Calu3 (cell line): ENCODE results near the gene CDC42BPB. TPM values are rescaled to one million over a fixed set of nuclear protein-coding genes. Genes with fewer than 3 reads are reported as not detected.
A peak's percentile ranks its signal among the peaks of the same experiment; 100 is the strongest.

Experiments
- BruUV-seq: library from RNA; stranded (reverse); fragments of 400-500 nt; replicated peaks from 2 replicates; lab custom pipeline; 2021; lab: Mats Ljungman, UMichigan
- CTCF ChIA-PET: fragments of 300-600 bp; sonication (Branson Sonifier 250); formaldehyde crosslinking; loops from one replicate; lab custom pipeline; 2022; ENCODE audit warnings: antibody characterized with exemption; lab: Charles Lee
- DNase-seq: peaks from one replicate; pipeline ENCODE4 v3.0.0; 2022
- H3K27ac Mint-ChIP-seq: one replicate; pipeline ENCODE4 v1.8.0; 2022; ENCODE audit warnings: mixed read lengths; ENCODE audit not compliant: unreplicated experiment
- H3K27me3 Mint-ChIP-seq: one replicate; pipeline ENCODE4 v1.8.0; 2022; ENCODE audit warnings: mixed read lengths; ENCODE audit not compliant: unreplicated experiment
- H3K36me3 Mint-ChIP-seq: one replicate; pipeline ENCODE4 v1.8.0; 2022; ENCODE audit warnings: mild to moderate bottlenecking, moderate library complexity, mixed read lengths; ENCODE audit not compliant: insufficient read depth, unreplicated experiment
- H3K4me1 Mint-ChIP-seq: one replicate; pipeline ENCODE4 v1.8.0; 2022; ENCODE audit warnings: mild to moderate bottlenecking, low read depth, mixed read lengths; ENCODE audit not compliant: unreplicated experiment
- H3K4me3 Mint-ChIP-seq: one replicate; pipeline ENCODE4 v1.8.0; 2022; ENCODE audit warnings: mild to moderate bottlenecking, low read depth, moderate library complexity, mixed read lengths; ENCODE audit not compliant: unreplicated experiment
- H3K9me3 Mint-ChIP-seq: one replicate; pipeline ENCODE4 v1.8.0; 2022; ENCODE audit warnings: low read depth, mixed read lengths; ENCODE audit not compliant: unreplicated experiment
- intact Hi-C: fragments of 100-400 bp; cut with micrococcal nuclease; formaldehyde crosslinking; loops from one replicate; pipeline ENCODE4 v1.10.0; 2022; ENCODE audit not compliant: unreplicated experiment
- total RNA-seq: library from RNA; stranded (reverse); gene quantifications from 2 replicates; pipeline ENCODE4 v1.2.3, GENCODE V29; 2022
- TF ChIP-seq, protein P1 (sequence below): fragments of 200-600 bp; IDR thresholded peaks from one replicate; pipeline ENCODE4 v1.8.0; 2022; ENCODE audit warnings: antibody characterized with exemption; ENCODE audit not compliant: unreplicated experiment

Gene CDC42BPB
- total RNA-seq, 1 experiment from 2014 or later = 98.7 TPM

GRCh38 chr14:103086771-103087342 lies 29.5 kb upstream of the CDC42BPB start:
- CTCF ChIA-PET = interaction anchor here (1.0 kb wide), 1 partner anchor 17 kb away, joined by 8 read pairs; no protein-coding TSS in a partner anchor
- H3K27me3 Mint-ChIP-seq = peaks cover 14% of the 10 kb centered on the region
- TF ChIP-seq, protein P1, sequence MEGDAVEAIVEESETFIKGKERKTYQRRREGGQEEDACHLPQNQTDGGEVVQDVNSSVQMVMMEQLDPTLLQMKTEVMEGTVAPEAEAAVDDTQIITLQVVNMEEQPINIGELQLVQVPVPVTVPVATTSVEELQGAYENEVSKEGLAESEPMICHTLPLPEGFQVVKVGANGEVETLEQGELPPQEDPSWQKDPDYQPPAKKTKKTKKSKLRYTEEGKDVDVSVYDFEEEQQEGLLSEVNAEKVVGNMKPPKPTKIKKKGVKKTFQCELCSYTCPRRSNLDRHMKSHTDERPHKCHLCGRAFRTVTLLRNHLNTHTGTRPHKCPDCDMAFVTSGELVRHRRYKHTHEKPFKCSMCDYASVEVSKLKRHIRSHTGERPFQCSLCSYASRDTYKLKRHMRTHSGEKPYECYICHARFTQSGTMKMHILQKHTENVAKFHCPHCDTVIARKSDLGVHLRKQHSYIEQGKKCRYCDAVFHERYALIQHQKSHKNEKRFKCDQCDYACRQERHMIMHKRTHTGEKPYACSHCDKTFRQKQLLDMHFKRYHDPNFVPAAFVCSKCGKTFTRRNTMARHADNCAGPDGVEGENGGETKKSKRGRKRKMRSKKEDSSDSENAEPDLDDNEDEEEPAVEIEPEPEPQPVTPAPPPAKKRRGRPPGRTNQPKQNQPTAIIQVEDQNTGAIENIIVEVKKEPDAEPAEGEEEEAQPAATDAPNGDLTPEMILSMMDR = no peak

DNA sequence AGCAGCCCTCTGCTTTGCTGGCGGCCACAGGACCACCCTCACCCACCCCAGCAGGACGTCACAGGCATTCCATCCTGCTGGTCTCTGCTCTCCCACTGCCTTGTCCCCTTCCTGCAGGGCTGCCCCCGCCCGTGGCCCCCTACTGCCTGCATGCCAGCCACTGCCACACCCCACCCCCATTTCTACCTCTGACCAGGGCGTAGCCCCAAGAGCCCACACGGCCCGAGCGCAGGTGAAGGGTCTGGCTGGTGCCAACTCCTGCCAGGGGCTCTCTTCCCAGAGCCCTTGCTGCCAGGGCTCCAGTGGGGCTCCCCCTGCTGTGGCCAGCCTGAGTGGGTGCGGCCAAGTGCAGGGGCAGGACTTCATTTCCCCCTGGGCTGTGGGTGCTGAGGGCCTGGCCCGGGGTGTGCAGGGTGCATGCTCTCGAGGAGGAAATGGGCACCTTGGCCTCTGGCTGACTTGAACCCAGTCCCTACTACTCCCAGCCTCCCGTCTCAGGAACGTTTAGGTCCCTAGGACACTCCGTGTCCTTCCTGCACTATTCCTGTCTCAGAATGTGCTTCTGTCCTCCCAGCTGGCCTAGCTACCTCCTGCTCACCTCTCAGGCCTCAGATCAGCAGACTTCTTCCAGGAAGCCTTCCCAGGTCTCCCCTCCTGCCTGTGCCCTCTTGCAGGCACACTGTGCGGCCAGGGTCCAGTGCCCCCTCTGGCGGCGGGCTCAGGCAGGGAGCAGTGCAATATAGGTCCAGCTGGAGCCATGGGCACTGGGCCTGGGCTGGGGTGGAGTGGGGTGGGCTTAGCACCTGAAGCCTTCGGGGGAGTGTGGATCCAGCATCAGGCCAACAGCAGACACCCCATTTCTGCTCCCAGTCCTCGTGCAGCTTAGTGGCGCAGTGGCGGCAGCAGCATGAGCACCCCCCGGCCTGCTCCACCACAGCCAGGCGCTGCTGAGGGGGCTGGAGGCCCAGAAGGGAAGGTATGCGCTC lies 28.1 kb upstream of the CDC42BPB start:
- no TSS peak for BruUV-seq
- Mint-ChIP-seq H3K4me1 (no peaks in the 10 kb centered on the region), H3K4me3 (no peak overlapping the region), H3K27ac (no peak overlapping the region), H3K9me3 (no peaks in the 10 kb centered on the region), H3K36me3 (no peaks in the 10 kb centered on the region), H3K27me3 (peaks cover 14% of the 10 kb centered on the region)
- CTCF ChIA-PET = interaction anchor here (0.7 kb wide), 1 partner anchor 18 kb away, joined by 3 read pairs; no protein-coding TSS in a partner anchor
- TF ChIP-seq, protein P1 = no peak
- intact Hi-C loops = no loop called here
- peak; percentile 39 for DNase-seq

More at GRCh38 chr14:103086771-103087342, 29.5 kb upstream of the CDC42BPB start:
- intact Hi-C loops = no loop called here
- Mint-ChIP-seq H3K9me3 (no peaks in the 10 kb centered on the region), H3K27ac (no peak overlapping the region), H3K36me3 (peaks cover 5% of the 10 kb centered on the region), H3K4me3 (no peak overlapping the region), H3K4me1 (no peaks in the 10 kb centered on the region)
- BruUV-seq = no TSS peak
- DNase-seq = no peak

DNA sequence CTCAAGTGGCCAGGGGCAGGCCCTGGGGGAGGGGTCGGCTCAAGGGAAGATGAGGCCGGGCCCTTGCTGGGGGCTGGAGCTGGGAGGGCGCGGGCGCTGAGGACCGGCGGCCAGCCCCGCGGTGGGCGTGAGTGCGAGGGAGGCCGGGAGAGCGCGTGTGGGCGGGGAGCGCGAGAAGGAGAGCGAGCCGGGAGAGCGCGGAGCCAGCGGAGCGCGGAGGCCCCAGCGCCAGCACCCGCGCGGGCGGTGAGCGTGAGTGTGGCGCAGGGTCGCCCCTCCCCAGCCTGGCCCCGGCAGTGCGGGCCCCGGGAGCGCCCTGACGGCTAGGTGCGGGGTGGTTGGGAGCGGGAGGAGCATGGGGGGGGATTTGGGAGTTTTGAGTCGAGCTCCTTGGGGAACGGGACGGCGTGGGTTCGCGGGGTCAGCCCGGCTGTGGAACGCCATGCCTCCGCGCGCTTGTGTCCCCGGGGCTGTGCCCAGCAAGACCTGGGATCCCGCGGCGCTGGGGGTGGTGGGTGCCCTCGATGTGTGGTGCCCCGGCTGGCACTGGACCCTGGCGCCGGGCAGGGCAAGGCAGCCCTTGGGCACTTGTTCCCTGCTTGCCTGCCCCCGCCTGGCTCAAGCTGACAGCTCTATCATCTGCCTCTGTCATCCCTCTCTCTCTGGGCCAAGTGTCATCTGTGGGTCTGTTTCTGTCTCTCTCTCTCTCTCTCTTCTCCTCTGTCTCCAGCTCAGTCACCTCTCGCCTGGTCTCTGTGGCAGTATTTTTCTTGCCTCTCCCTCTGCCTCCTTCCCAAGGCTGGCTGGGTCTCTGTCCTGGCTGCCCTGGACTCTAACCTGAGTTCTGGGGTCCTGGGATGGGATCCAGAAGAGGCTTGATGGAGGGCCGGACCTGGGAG lies 26.9 kb upstream of the CDC42BPB start, which contains the start of gene LBHD2:
Gene LBHD2 (plus strand): TSS at position 190 of the 899 bp plus-strand sequence. CDS start 1,803 bp downstream, outside the sequence.
- no peak for DNase-seq
- H3K4me1 Mint-ChIP-seq = no peaks in the 10 kb centered on the region
- BruUV-seq = no TSS peak
- no peaks in the 10 kb centered on the region for H3K36me3 Mint-ChIP-seq
- CTCF ChIA-PET = no interaction called here
- TF ChIP-seq, protein P1 = no peak
- intact Hi-C loops = no loop called here
- H3K9me3 Mint-ChIP-seq = no peaks in the 10 kb centered on the region
- H3K27ac Mint-ChIP-seq = no peak within 1 kb of the TSS
- H3K27me3 Mint-ChIP-seq = peaks cover 14% of the 10 kb centered on the region
- H3K4me3 Mint-ChIP-seq = peak within 1 kb of the TSS; percentile 46

DNA sequence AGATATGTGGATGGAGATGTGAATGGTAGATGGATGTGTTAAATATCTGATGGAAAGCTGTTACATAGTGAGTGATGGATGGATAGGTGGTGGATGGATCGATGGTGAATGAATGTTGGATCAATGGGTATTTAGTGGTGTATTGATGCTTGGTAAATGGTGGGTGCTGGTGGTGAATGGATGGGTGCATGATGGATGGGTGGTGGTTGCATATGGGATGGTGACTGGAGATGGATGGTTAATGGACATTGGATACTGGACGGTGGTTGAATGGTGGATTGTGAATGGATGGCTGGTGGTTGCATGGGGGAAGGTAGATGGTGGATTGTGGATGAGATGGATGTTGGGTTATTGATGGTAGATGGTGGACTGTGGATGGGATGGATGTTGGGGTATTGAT lies 24.6 kb upstream of the CDC42BPB start:
- CTCF ChIA-PET = no interaction called here
- Mint-ChIP-seq H3K9me3 (no peaks in the 10 kb centered on the region), H3K27me3 (peaks cover 14% of the 10 kb centered on the region), H3K4me3 (no peak overlapping the region), H3K4me1 (no peaks in the 10 kb centered on the region), H3K36me3 (no peaks in the 10 kb centered on the region), H3K27ac (no peak overlapping the region)
- TF ChIP-seq, protein P1 = no peak
- no TSS peak for BruUV-seq
- intact Hi-C loops = no loop called here
- no peak for DNase-seq
